CD14-positive monocyte (primary cell): ENCODE results near the gene SLC27A5. TPM values are rescaled to one million over a fixed set of nuclear protein-coding genes. Genes with fewer than 3 reads are reported as not detected.

Source experiments
- DNase-seq, 3 donors: peaks; one replicate each; pipeline ENCODE4 v3.0.0-alpha.2; 2011 to 2022
- H2AFZ ChIP-seq: 2 replicates; pipeline ENCODE4 v1.6.0; 2012; ENCODE audit warnings: mild to moderate bottlenecking, low read depth, low read length, inconsistent platforms; ENCODE audit not compliant: insufficient read depth, poor library complexity, severe bottlenecking
- H3K27ac ChIP-seq, 2 donors: 1 replicate in 1 of 2; 2 replicates in 1 of 2; pipeline ENCODE4 v1.5.1; 2012 to 2013; ENCODE audit warnings: low read length in 2 of 2, control low read depth in 1 of 2, inconsistent platforms in 1 of 2, low read depth in 1 of 2, mild to moderate bottlenecking in 1 of 2
- H3K27me3 ChIP-seq, 2 donors: one replicate each; pipeline versions ENCODE4 v1.6.0 to v1.6.1; 2011 to 2013; ENCODE audit warnings: low read length in 2 of 2; ENCODE audit not compliant: control insufficient read depth in 2 of 2, insufficient read depth in 2 of 2
- H3K36me3 ChIP-seq, 2 donors: replicated peaks in 1 of 2; 1 replicate in 1 of 2; 2 replicates in 1 of 2; pipeline versions ENCODE4 v1.5.1 to v1.6.1; 2012 to 2013; ENCODE audit warnings: low read length in 2 of 2, control low read depth in 1 of 2, inconsistent platforms in 1 of 2, mild to moderate bottlenecking in 1 of 2; ENCODE audit not compliant: insufficient read depth in 2 of 2, control insufficient read depth in 1 of 2
- H3K4me1 ChIP-seq, 2 donors: 1 replicate in 1 of 2; 2 replicates in 1 of 2; pipeline versions ENCODE4 v1.5.1 to v1.6.1; 2012 to 2013; ENCODE audit warnings: low read length in 2 of 2, control low read depth in 1 of 2, inconsistent platforms in 1 of 2, mild to moderate bottlenecking in 1 of 2, moderate library complexity in 1 of 2; ENCODE audit not compliant: insufficient read depth in 2 of 2, control insufficient read depth in 1 of 2
- H3K4me2 ChIP-seq: replicated peaks from 2 replicates; pipeline ENCODE3; 2012; ENCODE audit warnings: low read length, moderate library complexity, mild to moderate bottlenecking; ENCODE audit not compliant: poor library complexity, severe bottlenecking; ENCODE audit errors: extremely low read depth
- H3K4me3 ChIP-seq, 3 experiments: fragments of 200-600 bp in 1 of 3; sonication (generic) in 1 of 3; replicated peaks in 1 of 3; 1 replicate in 2 of 3; 2 replicates in 1 of 3; pipeline ENCODE4 v1.5.1; 2011 to 2013; ENCODE audit warnings: low read length in 3 of 3, mild to moderate bottlenecking in 3 of 3, control low read depth in 2 of 3, low read depth in 2 of 3, inconsistent platforms in 1 of 3, moderate library complexity in 1 of 3
- H3K79me2 ChIP-seq: 2 replicates; pipeline ENCODE4 v1.6.0; 2012; ENCODE audit warnings: mild to moderate bottlenecking, control low read depth, inconsistent platforms, low read length, moderate library complexity; ENCODE audit not compliant: insufficient read depth
- H3K9ac ChIP-seq: 2 replicates; pipeline ENCODE4 v1.6.0; 2017; ENCODE audit warnings: low read length, mild to moderate bottlenecking; ENCODE audit not compliant: insufficient read depth, poor library complexity, severe bottlenecking
- H3K9me3 ChIP-seq, 2 donors: replicated peaks in 1 of 2; 1 replicate in 1 of 2; 2 replicates in 1 of 2; pipeline versions ENCODE4 v1.5.1 to v1.6.1; 2012 to 2013; ENCODE audit warnings: low read length in 2 of 2, control low read depth in 1 of 2; ENCODE audit not compliant: control insufficient read depth in 1 of 2, insufficient read depth in 1 of 2
- H4K20me1 ChIP-seq: 2 replicates; pipeline ENCODE4 v1.6.0; 2012; ENCODE audit warnings: mild to moderate bottlenecking, low read length, control low read depth, moderate library complexity; ENCODE audit not compliant: insufficient read depth
- H3K27ac Mint-ChIP-seq, 7 donors: one replicate each; pipeline ENCODE4 v1.8.0; 2020; ENCODE audit warnings: mild to moderate bottlenecking in 7 of 7, mixed read lengths in 7 of 7, moderate library complexity in 6 of 7, inconsistent platforms in 2 of 7
- H3K27me3 Mint-ChIP-seq, 3 donors: one replicate each; pipeline ENCODE4 v1.8.0; 2021 to 2022; ENCODE audit warnings: low read depth in 3 of 3, mild to moderate bottlenecking in 3 of 3, mixed read lengths in 3 of 3, moderate library complexity in 3 of 3, inconsistent platforms in 1 of 3
- H3K36me3 Mint-ChIP-seq, 2 donors: one replicate each; pipeline ENCODE4 v1.8.0; 2020; ENCODE audit warnings: mixed read lengths in 2 of 2, inconsistent platforms in 1 of 2, mild to moderate bottlenecking in 1 of 2
- H3K4me1 Mint-ChIP-seq: one replicate; pipeline ENCODE4 v1.8.0; 2020; ENCODE audit warnings: mild to moderate bottlenecking, mixed read lengths
- H3K4me3 Mint-ChIP-seq, 2 donors: one replicate each; pipeline ENCODE4 v1.8.0; 2020; ENCODE audit warnings: mild to moderate bottlenecking in 2 of 2, mixed read lengths in 2 of 2, moderate library complexity in 1 of 2
- H3K9me3 Mint-ChIP-seq, 7 donors: one replicate each; pipeline ENCODE4 v1.8.0; 2020 to 2022; ENCODE audit warnings: mixed read lengths in 7 of 7, mild to moderate bottlenecking in 6 of 7, moderate library complexity in 6 of 7, inconsistent platforms in 2 of 7
- CTCF ChIP-seq: fragments of 200-600 bp; IDR thresholded peaks from one replicate; pipeline ENCODE4 v1.8.0; 2022; ENCODE audit warnings: antibody characterized with exemption, mild to moderate bottlenecking
- WGBS: methylation state at CpG from one replicate; pipeline ENCODE4 v1.1.5; 2013; ENCODE audit warnings: missing lambda C conversion rate; ENCODE audit not compliant: insufficient coverage; 5-methylcytosine and 5-hydroxymethylcytosine counted together
- intact Hi-C, 2 donors: fragments of 100-400 bp; cut with micrococcal nuclease; formaldehyde crosslinking; loops; one replicate each; pipeline versions ENCODE4 v1.15.0 to v1.15.1; 2023
- polyA plus RNA-seq, 3 donors: library from polyadenylated mRNA; depleted of rRNA in 1 of 3; unstranded in 2 of 3; stranded (reverse) in 1 of 3; fragments of 300-500 nt in 2 of 3; fragments of >200 nt in 1 of 3; fragmentation: Illumina TruSeq in 2 of 3; gene quantifications; 1 replicate in 2 of 3; 2 replicates in 1 of 3; pipeline ENCODE4 v1.2.3, GENCODE V29; 2012 to 2021

SLC27A5 gene
- polyA plus RNA-seq, 3 donors, result 1.5 to 2.9 (median 2.8) TPM

DNA sequence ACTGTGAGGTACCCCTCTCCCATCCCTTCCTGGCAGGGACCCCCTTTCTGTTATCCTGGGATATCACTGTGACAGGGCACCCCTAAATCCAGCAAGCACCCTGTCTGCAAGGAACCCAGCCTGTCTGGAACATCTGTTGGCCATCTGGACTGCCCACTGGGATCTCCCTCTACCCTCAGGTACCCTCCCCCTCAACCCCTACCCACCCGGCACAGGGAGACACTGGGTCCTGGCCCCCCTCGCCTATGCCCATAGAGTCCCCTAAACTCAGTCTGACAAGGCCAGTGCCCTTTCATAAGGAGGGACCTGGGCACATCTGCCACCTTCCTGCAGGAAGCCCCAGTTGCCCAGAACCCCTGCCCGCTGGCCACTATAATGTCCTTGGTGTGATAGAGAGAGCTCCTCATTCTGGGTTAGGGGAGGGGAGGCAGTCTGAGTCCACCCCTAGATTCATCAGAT, 2.8 kb upstream of the SLC27A5 start:
- intact Hi-C loops, result no loop called here
- H4K20me1 ChIP-seq, result peaks cover 40% of the 10 kb centered on the region

More for the DNA sequence above, 2.8 kb upstream of the SLC27A5 start:
- peak overlapping the region in 4 of 7 donors; percentile 15 to 70 (median 62) for H3K27ac Mint-ChIP-seq
- no peaks in the 10 kb centered on the region for H3K27me3 ChIP-seq
- no peaks in the 10 kb centered on the region for H3K9me3 ChIP-seq
- H3K27ac ChIP-seq, result peak overlapping the region in 1 of 2 donors; percentile 41
- H3K4me3 ChIP-seq, result peak overlapping the region in 1 of 3 experiments; percentile 56
- no peak for TF ChIP-seq CTCF
- peaks cover 0 to 4% (median 0%) of the 10 kb centered on the region in 7 donors for H3K9me3 Mint-ChIP-seq
- H3K4me1 Mint-ChIP-seq, result peaks cover 32% of the 10 kb centered on the region
- H3K4me2 ChIP-seq, result peak overlapping the region; percentile 60
- peaks cover 19 to 30% of the 10 kb centered on the region in 2 donors for H3K36me3 Mint-ChIP-seq
- 66% methylated on average over 2 of the region's 3 CpGs for WGBS
- H3K36me3 ChIP-seq, result peaks cover 17 to 20% of the 10 kb centered on the region in 2 donors
- H3K4me3 Mint-ChIP-seq, result peak overlapping the region; percentile 71 to 80
- peaks cover 44% of the 10 kb centered on the region for H3K79me2 ChIP-seq
- H3K27me3 Mint-ChIP-seq, result peaks cover 0 to 2% (median 0%) of the 10 kb centered on the region in 3 donors
- no peak for DNase-seq
- H2AFZ ChIP-seq, result no peak overlapping the region
- peaks cover 23 to 33% of the 10 kb centered on the region in 2 donors for H3K4me1 ChIP-seq
- no peak overlapping the region for H3K9ac ChIP-seq
